ENCODE data around the gene DHX15.

The DHX15 gene

GRCh38 chr4:24603343-24603742 lies 19.0 kb upstream of the DHX15 start:
- no peaks in the 10 kb centered on the region for H3K4me1 ChIP-seq (ENCODE audit: control insufficient read depth, insufficient read depth, low read length)
- H3K27ac ChIP-seq (ENCODE audit: low read depth, low read length) = no peak overlapping the region
- no peak overlapping the region for H3K4me3 ChIP-seq (ENCODE audit: low read length)
- H3K27me3 ChIP-seq (ENCODE audit: control insufficient read depth, insufficient read depth, low read length) = no peaks in the 10 kb centered on the region
- H3K36me3 ChIP-seq (ENCODE audit: control insufficient read depth, insufficient read depth, low read length) = no peaks in the 10 kb centered on the region
- no peak overlapping the region for H3K9ac ChIP-seq (ENCODE audit: low read length)

GRCh38 chr4:24601121-24601520 lies 16.8 kb upstream of the DHX15 start:
- Histone ChIP-seq H3K4me3 (ENCODE audit: low read length) (no peak overlapping the region), H3K36me3 (ENCODE audit: control insufficient read depth, insufficient read depth, low read length) (no peaks in the 10 kb centered on the region), H3K4me1 (ENCODE audit: control insufficient read depth, insufficient read depth, low read length) (no peaks in the 10 kb centered on the region), H3K27me3 (ENCODE audit: control insufficient read depth, insufficient read depth, low read length) (no peaks in the 10 kb centered on the region), H3K27ac (ENCODE audit: low read depth, low read length) (no peak overlapping the region), H3K9ac (ENCODE audit: low read length) (no peak overlapping the region)

GRCh38 chr4:24599275-24599674 lies 14.9 kb upstream of the DHX15 start:
- Histone ChIP-seq H3K4me3 (ENCODE audit: low read length) (no peak overlapping the region), H3K36me3 (ENCODE audit: control insufficient read depth, insufficient read depth, low read length) (no peaks in the 10 kb centered on the region), H3K4me1 (ENCODE audit: control insufficient read depth, insufficient read depth, low read length) (no peaks in the 10 kb centered on the region), H3K9ac (ENCODE audit: low read length) (no peak overlapping the region), H3K27ac (ENCODE audit: low read depth, low read length) (no peak overlapping the region), H3K27me3 (ENCODE audit: control insufficient read depth, insufficient read depth, low read length) (no peaks in the 10 kb centered on the region)

- Histone ChIP-seq H3K9ac (ENCODE audit: low read length) (no peak overlapping the region), H3K27me3 (ENCODE audit: control insufficient read depth, insufficient read depth, low read length) (no peaks in the 10 kb centered on the region), H3K36me3 (ENCODE audit: control insufficient read depth, insufficient read depth, low read length) (no peaks in the 10 kb centered on the region), H3K27ac (ENCODE audit: low read depth, low read length) (no peak overlapping the region), H3K4me3 (ENCODE audit: low read length) (no peak overlapping the region), H3K4me1 (ENCODE audit: control insufficient read depth, insufficient read depth, low read length) (no peaks in the 10 kb centered on the region)
Observed at GRCh38 chr4:24598025-24598424, 13.7 kb upstream of the DHX15 start.

GRCh38 chr4:24595659-24596058 lies 11.3 kb upstream of the DHX15 start:
- Histone ChIP-seq H3K27me3 (ENCODE audit: control insufficient read depth, insufficient read depth, low read length) (no peaks in the 10 kb centered on the region), H3K36me3 (ENCODE audit: control insufficient read depth, insufficient read depth, low read length) (no peaks in the 10 kb centered on the region), H3K27ac (ENCODE audit: low read depth, low read length) (no peak overlapping the region), H3K9ac (ENCODE audit: low read length) (no peak overlapping the region), H3K4me1 (ENCODE audit: control insufficient read depth, insufficient read depth, low read length) (no peaks in the 10 kb centered on the region), H3K4me3 (ENCODE audit: low read length) (no peak overlapping the region)

- no peak overlapping the region for H3K4me3 ChIP-seq (ENCODE audit: low read length)
- H3K36me3 ChIP-seq (ENCODE audit: control insufficient read depth, insufficient read depth, low read length) = no peaks in the 10 kb centered on the region
- H3K9ac ChIP-seq (ENCODE audit: low read length) = no peak overlapping the region
- H3K27ac ChIP-seq (ENCODE audit: low read depth, low read length) = no peak overlapping the region
- H3K27me3 ChIP-seq (ENCODE audit: control insufficient read depth, insufficient read depth, low read length) = no peaks in the 10 kb centered on the region
- no peaks in the 10 kb centered on the region for H3K4me1 ChIP-seq (ENCODE audit: control insufficient read depth, insufficient read depth, low read length)
Observed at GRCh38 chr4:24594887-24595286, 10.5 kb upstream of the DHX15 start.

- H3K4me1 ChIP-seq (ENCODE audit: control insufficient read depth, insufficient read depth, low read length) = no peaks in the 10 kb centered on the region
- no peak overlapping the region for H3K9ac ChIP-seq (ENCODE audit: low read length)
- no peaks in the 10 kb centered on the region for H3K27me3 ChIP-seq (ENCODE audit: control insufficient read depth, insufficient read depth, low read length)
- no peak overlapping the region for H3K27ac ChIP-seq (ENCODE audit: low read depth, low read length)
- H3K4me3 ChIP-seq (ENCODE audit: low read length) = no peak overlapping the region
- no peaks in the 10 kb centered on the region for H3K36me3 ChIP-seq (ENCODE audit: control insufficient read depth, insufficient read depth, low read length)
Observed at GRCh38 chr4:24589448-24589847, 5.1 kb upstream of the DHX15 start.

GRCh38 chr4:24588216-24588954 lies 4.0 kb upstream of the DHX15 start:
- no peak overlapping the region for H3K27ac ChIP-seq (ENCODE audit: low read depth, low read length)
- no peaks in the 10 kb centered on the region for H3K4me1 ChIP-seq (ENCODE audit: control insufficient read depth, insufficient read depth, low read length)
- no peak overlapping the region for H3K9ac ChIP-seq (ENCODE audit: low read length)
- H3K4me3 ChIP-seq (ENCODE audit: low read length) = no peak overlapping the region
- no peaks in the 10 kb centered on the region for H3K36me3 ChIP-seq (ENCODE audit: control insufficient read depth, insufficient read depth, low read length)
- no peaks in the 10 kb centered on the region for H3K27me3 ChIP-seq (ENCODE audit: control insufficient read depth, insufficient read depth, low read length)

- peak overlapping the region; percentile 98 for H3K27ac ChIP-seq (ENCODE audit: low read depth, low read length)
- H3K27me3 ChIP-seq (ENCODE audit: control insufficient read depth, insufficient read depth, low read length) = no peaks in the 10 kb centered on the region
- no peaks in the 10 kb centered on the region for H3K36me3 ChIP-seq (ENCODE audit: control insufficient read depth, insufficient read depth, low read length)
- peak overlapping the region; percentile 98 for H3K4me3 ChIP-seq (ENCODE audit: low read length)
- H3K9ac ChIP-seq (ENCODE audit: low read length) = peak overlapping the region; percentile 84
- peaks cover 9% of the 10 kb centered on the region for H3K4me1 ChIP-seq (ENCODE audit: control insufficient read depth, insufficient read depth, low read length)
Observed at GRCh38 chr4:24583451-24584210, 723 bp downstream of the DHX15 start.

- Histone ChIP-seq H3K36me3 (ENCODE audit: control insufficient read depth, insufficient read depth, low read length) (no peaks in the 10 kb centered on the region), H3K27ac (ENCODE audit: low read depth, low read length) (peak overlapping the region; percentile 15), H3K27me3 (ENCODE audit: control insufficient read depth, insufficient read depth, low read length) (no peaks in the 10 kb centered on the region), H3K4me1 (ENCODE audit: control insufficient read depth, insufficient read depth, low read length) (peaks cover 13% of the 10 kb centered on the region), H3K4me3 (ENCODE audit: low read length) (peak overlapping the region; percentile 98), H3K9ac (ENCODE audit: low read length) (no peak overlapping the region)
Observed at GRCh38 chr4:24582235-24582832, 2.0 kb downstream of the DHX15 start.

GRCh38 chr4:24578364-24578763 lies 6.0 kb downstream of the DHX15 start:
- peaks cover 14% of the 10 kb centered on the region for H3K4me1 ChIP-seq (ENCODE audit: control insufficient read depth, insufficient read depth, low read length)
- no peaks in the 10 kb centered on the region for H3K27me3 ChIP-seq (ENCODE audit: control insufficient read depth, insufficient read depth, low read length)
- no peak overlapping the region for H3K9ac ChIP-seq (ENCODE audit: low read length)
- no peak overlapping the region for H3K27ac ChIP-seq (ENCODE audit: low read depth, low read length)
- H3K4me3 ChIP-seq (ENCODE audit: low read length) = no peak overlapping the region
- H3K36me3 ChIP-seq (ENCODE audit: control insufficient read depth, insufficient read depth, low read length) = peaks cover 7% of the 10 kb centered on the region

- H3K9ac ChIP-seq (ENCODE audit: low read length) = no peak overlapping the region
- H3K36me3 ChIP-seq (ENCODE audit: control insufficient read depth, insufficient read depth, low read length) = peaks cover 7% of the 10 kb centered on the region
- H3K27ac ChIP-seq (ENCODE audit: low read depth, low read length) = no peak overlapping the region
- no peaks in the 10 kb centered on the region for H3K27me3 ChIP-seq (ENCODE audit: control insufficient read depth, insufficient read depth, low read length)
- peaks cover 5% of the 10 kb centered on the region for H3K4me1 ChIP-seq (ENCODE audit: control insufficient read depth, insufficient read depth, low read length)
- H3K4me3 ChIP-seq (ENCODE audit: low read length) = no peak overlapping the region
Observed at GRCh38 chr4:24576276-24576675, 8.1 kb downstream of the DHX15 start.
